Stimulated activated CD8-positive, alpha-beta memory T cell treated with anti-CD3 and anti-CD28 coated beads, Interleukin-7, amount 100 ng/mL, for 4 hours (primary cell): Measurements from ENCODE around the gene TMEM273.

ENCODE experiments used
- DNase-seq, 2 donors: peaks; one replicate each; pipeline ENCODE4 v3.0.0-alpha.2; 2020; ENCODE audit warnings: low read depth in 2 of 2

The TMEM273 gene

GRCh38 chr10:49176310-49177268 is 11.6 kb downstream of the TMEM273 start:
- no peak for DNase-seq

- DNase-seq, result no peak
Observed at GRCh38 chr10:49175587-49176309, 12.4 kb downstream of the TMEM273 start.

- DNase-seq, result no peak
Observed at GRCh38 chr10:49174926-49175500, 13.2 kb downstream of the TMEM273 start.

- no peak for DNase-seq
Observed at GRCh38 chr10:49174261-49174925, 13.8 kb downstream of the TMEM273 start.

- DNase-seq, result no peak
Observed at GRCh38 chr10:49173853-49174252, 14.3 kb downstream of the TMEM273 start.

- no peak for DNase-seq
Observed at GRCh38 chr10:49173201-49173772, 14.9 kb downstream of the TMEM273 start.

- no peak for DNase-seq
Observed at GRCh38 chr10:49172777-49173132, 15.4 kb downstream of the TMEM273 start.

GRCh38 chr10:49172061-49172776 is 16.0 kb downstream of the TMEM273 start:
- DNase-seq, result no peak

- no peak for DNase-seq
Observed at GRCh38 chr10:49171326-49172060, 16.7 kb downstream of the TMEM273 start.

- DNase-seq, result no peak
Observed at GRCh38 chr10:49170632-49171325, 17.4 kb downstream of the TMEM273 start.

- no peak for DNase-seq
Observed at GRCh38 chr10:49169776-49170175, 18.4 kb downstream of the TMEM273 start.

GRCh38 chr10:49168831-49169500 is 19.2 kb downstream of the TMEM273 start:
- no peak for DNase-seq

GRCh38 chr10:49168171-49168540 is 20.0 kb downstream of the TMEM273 start:
- no peak for DNase-seq

- no peak for DNase-seq
Observed at GRCh38 chr10:49167425-49168170, 20.6 kb downstream of the TMEM273 start.

GRCh38 chr10:49166484-49167400 is 21.4 kb downstream of the TMEM273 start:
- no peak for DNase-seq

GRCh38 chr10:49165821-49166483 is 22.2 kb downstream of the TMEM273 start:
- DNase-seq, result no peak

- no peak for DNase-seq
Observed at GRCh38 chr10:49165259-49165658, 22.9 kb downstream of the TMEM273 start.
